GM10248 (cell line): ENCODE measurements around the gene CRAMP1.

Source experiments
- CTCF ChIA-PET: fragments of 300-600 bp; sonication (Branson Sonifier 250); formaldehyde crosslinking; extraction: SDS; loops from one replicate; lab custom pipeline; 2021; ENCODE audit warnings: antibody characterized with exemption; lab: Yijun Ruan, JAX
- POLR2A ChIA-PET: fragments of 350-650 bp; sonication (Branson Sonifier 250); formaldehyde crosslinking; extraction: SDS; loops from one replicate; lab custom pipeline; 2020; ENCODE audit warnings: antibody characterized with exemption; lab: Yijun Ruan, JAX
- DNase-seq: peaks from one replicate; pipeline ENCODE4 v3.0.0; 2012; ENCODE audit errors: extremely low spot score
- TF ChIP-seq, protein P1 (sequence below): IDR thresholded peaks from 2 replicates; pipeline ENCODE4 v1.5.1; 2012; ENCODE audit warnings: mild to moderate bottlenecking, low read depth; ENCODE audit errors: extremely low read depth, missing control alignments, control extremely low read depth

The CRAMP1 gene

GRCh38 chr16:1650131-1650530, 38.0 kb downstream of the CRAMP1 start:
- ChIA-PET CTCF (interaction anchor here (1.5 kb wide), 1 partner anchor 17 kb away, joined by 8 read pairs; no protein-coding TSS in a partner anchor), POLR2A (no interaction called here)

DNA sequence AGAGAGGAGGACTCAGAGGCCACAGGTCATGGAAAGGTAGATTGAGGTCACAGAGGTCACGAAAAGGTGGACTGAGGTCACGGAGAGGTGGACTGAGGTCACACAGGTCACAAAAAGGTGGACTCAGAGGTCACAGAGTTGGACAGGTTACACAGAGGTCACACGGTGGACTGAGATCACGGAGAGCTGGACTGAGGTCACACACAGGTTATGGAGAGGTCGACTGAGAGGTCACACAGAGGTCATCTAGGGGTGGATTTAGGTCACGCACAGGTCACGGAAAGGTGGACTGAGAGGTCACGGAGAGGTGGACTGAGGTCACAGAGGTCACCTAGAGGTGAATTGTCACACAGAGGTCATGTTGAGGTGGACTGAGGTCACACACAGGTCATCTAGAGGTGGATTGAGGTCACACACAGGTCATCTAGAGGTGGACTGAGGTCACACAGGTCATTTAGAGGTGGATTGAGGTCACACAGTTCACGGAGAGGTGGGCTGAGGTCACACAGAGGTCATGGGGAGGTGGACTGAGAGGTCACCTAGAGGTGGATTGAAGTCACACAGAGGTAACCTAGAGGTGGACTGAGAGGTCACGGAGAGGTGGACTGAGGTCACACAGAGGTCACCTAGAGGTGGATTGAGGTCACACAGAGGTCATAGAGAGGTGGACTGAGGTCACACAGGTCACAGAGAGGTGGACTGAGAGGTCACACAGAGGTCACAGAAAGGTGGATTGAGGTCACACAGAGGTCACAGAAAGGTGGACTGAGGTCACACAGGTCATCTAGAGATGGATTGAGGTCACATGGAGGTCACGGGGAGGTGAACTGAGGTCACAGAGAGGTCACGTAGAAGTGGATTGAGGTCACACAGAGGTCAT, 39.2 kb downstream of the CRAMP1 start:
- CTCF ChIA-PET = no interaction called here
- POLR2A ChIA-PET = no interaction called here
- TF ChIP-seq, protein P1, sequence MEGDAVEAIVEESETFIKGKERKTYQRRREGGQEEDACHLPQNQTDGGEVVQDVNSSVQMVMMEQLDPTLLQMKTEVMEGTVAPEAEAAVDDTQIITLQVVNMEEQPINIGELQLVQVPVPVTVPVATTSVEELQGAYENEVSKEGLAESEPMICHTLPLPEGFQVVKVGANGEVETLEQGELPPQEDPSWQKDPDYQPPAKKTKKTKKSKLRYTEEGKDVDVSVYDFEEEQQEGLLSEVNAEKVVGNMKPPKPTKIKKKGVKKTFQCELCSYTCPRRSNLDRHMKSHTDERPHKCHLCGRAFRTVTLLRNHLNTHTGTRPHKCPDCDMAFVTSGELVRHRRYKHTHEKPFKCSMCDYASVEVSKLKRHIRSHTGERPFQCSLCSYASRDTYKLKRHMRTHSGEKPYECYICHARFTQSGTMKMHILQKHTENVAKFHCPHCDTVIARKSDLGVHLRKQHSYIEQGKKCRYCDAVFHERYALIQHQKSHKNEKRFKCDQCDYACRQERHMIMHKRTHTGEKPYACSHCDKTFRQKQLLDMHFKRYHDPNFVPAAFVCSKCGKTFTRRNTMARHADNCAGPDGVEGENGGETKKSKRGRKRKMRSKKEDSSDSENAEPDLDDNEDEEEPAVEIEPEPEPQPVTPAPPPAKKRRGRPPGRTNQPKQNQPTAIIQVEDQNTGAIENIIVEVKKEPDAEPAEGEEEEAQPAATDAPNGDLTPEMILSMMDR = no peak
- no peak for DNase-seq

More at GRCh38 chr16:1650131-1650530, 38.0 kb downstream of the CRAMP1 start:
- TF ChIP-seq, protein P1 = no peak
- DNase-seq = no peak

GRCh38 chr16:1651974-1652312, 39.8 kb downstream of the CRAMP1 start:
- no peak for DNase-seq
- ChIA-PET CTCF (no interaction called here), POLR2A (no interaction called here)
- TF ChIP-seq, protein P1 = no peak

DNA sequence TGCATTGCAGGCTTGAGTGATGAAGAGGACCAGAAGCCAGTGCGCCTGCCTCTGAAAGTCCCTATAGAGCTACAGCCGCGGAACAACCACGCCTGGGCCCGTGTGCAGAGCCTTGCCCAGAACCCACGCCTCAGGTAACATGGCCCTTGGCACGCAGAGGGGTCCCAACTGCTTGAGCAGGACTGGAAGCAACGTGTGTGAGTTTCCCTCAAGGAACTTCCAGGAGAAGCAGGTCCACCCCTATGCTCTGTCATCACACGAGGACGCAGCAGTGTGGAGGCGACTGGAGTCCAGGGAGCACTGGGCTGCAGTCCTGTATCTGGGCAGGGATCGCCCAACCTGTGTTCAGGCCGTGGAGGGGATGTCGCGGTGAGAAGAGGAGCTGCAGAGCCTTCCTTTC, 40.9 kb downstream of the CRAMP1 start:
- no peak for DNase-seq
- ChIA-PET POLR2A (interaction anchor here (0.7 kb wide), 1 partner anchor 25 kb away, joined by 3 read pairs; no protein-coding TSS in a partner anchor), CTCF (interaction anchor here (0.8 kb wide), 1 partner anchor 9 kb away, joined by 3 read pairs; no protein-coding TSS in a partner anchor)
- TF ChIP-seq, protein P1 = no peak

DNA sequence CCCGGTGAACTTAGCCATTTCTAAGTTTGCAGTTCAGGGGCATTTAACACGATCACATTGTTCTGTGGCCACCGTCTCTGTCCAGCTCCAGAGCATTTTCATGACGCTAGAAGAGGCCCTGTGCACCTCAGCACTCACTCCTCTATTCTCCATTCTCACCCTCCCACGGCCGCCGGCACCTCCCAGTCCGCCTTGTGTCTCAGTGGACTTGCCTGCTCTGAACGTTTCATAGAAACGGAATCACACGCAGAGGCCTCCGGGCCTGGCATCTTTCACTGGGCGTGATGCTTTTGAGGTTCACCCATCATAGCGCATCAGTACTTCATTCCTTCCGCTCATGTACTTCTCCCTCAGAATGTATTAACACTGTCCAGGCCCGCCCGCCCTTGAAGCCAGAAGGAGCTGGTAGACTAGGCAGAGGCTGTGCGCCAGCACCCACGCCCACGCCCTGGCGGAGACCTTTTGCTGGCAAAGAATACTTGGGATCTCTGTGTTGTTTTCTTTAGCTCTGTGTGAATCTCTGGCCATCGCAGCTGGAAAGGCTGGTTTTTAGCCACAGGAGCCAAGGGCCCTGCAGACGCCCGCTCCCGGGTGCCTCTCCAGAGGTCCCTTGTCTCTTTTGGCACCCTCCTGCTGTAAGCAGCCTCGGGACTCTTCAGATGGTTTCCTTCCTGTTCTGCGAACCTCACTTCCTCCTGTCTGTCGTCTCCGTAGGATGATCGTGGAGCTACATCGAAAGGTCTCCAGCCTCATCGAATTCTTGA, 42.5 kb downstream of the CRAMP1 start:
- TF ChIP-seq, protein P1 = no peak
- CTCF ChIA-PET = no interaction called here
- POLR2A ChIA-PET = no interaction called here
- DNase-seq = no peak

DNA sequence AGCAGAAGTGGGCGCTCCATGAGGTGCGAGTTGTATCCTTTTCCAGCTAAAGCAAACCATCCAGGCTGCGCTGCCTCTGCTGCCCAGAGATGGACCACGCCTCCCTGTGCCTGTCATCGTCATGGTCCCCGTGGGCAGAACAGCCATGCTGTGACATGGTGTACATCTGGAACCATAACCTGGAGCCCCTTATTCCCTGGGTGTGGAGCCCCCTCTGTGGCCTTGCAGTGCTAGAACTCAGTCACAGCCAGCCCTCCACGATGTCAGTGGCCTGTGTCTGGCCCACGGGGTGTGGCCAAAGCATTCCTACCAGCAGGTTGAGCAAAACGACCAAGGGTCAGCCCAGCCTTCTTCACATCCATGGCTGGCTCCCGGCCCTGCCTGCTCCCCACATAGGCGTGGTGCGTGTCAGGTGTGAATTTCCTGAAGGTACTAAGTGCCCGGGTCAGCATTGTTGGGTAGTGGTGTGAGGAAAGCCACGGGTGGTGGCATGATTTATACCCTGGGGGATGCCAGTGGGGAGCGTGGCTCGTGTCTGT, 43.2 kb downstream of the CRAMP1 start:
- DNase-seq = no peak
- TF ChIP-seq, protein P1 = no peak
- POLR2A ChIA-PET = no interaction called here
- CTCF ChIA-PET = no interaction called here
